Hematopoietic multipotent progenitor cell treated with erythropoietin and hydrocortisone succinate and interleukin-3 and kit ligand, for 8 days (in vitro differentiated cells): ENCODE results near the gene LRG1.
"Not testable (repeated sequence)": the region's sequence is repeated elsewhere in the genome, so short reads cannot be mapped to it uniquely, and the experiment has no call there.

Experiments
- DNase-seq: peaks from one replicate; pipeline ENCODE4 v3.0.0-alpha.2; 2015

LRG1 gene

GRCh38 chr19:4550018-4550417 lies 10.2 kb upstream of the LRG1 start:
- DNase-seq, result no peak

- DNase-seq, result no peak
Observed at GRCh38 chr19:4548238-4548584, 8.4 kb upstream of the LRG1 start.

GRCh38 chr19:4547303-4548237 lies 7.7 kb upstream of the LRG1 start:
- DNase-seq, result peak; percentile 56

GRCh38 chr19:4543842-4544647 lies 4.2 kb upstream of the LRG1 start:
- DNase-seq, result no peak

GRCh38 chr19:4542896-4543841 lies 3.3 kb upstream of the LRG1 start:
- no peak for DNase-seq

- not testable (repeated sequence) for DNase-seq
Observed at GRCh38 chr19:4541806-4542145, 1.9 kb upstream of the LRG1 start.

- DNase-seq, result peak; percentile 8
Observed at GRCh38 chr19:4541114-4541805, 1.4 kb upstream of the LRG1 start.

- DNase-seq, result no peak
Observed at GRCh38 chr19:4539169-4539692, 605 bp downstream of the LRG1 start.

GRCh38 chr19:4538601-4538954 lies 1.3 kb downstream of the LRG1 start:
- no peak for DNase-seq

- DNase-seq, result no peak
Observed at GRCh38 chr19:4537953-4538600, 1.8 kb downstream of the LRG1 start.

GRCh38 chr19:4536798-4537197 lies 3.0 kb downstream of the LRG1 start:
- no peak for DNase-seq

- DNase-seq, result peak; percentile 85
Observed at GRCh38 chr19:4534836-4535658, 4.8 kb downstream of the LRG1 start, which contains the start of gene PLIN5. TSS of gene PLIN5 (minus strand) at chr19:4535224. CDS start at chr19:4534074, 1,150 bp downstream.

GRCh38 chr19:4533835-4534424 lies 5.9 kb downstream of the LRG1 start:
- DNase-seq, result no peak

- no peak for DNase-seq
Observed at GRCh38 chr19:4533334-4533733, 6.5 kb downstream of the LRG1 start.

GRCh38 chr19:4531562-4532165 lies 8.2 kb downstream of the LRG1 start:
- no peak for DNase-seq

GRCh38 chr19:4529924-4530522 lies 9.8 kb downstream of the LRG1 start:
- no peak for DNase-seq

- DNase-seq, result no peak
Observed at GRCh38 chr19:4528843-4529242, 11.0 kb downstream of the LRG1 start.

- not testable (repeated sequence) for DNase-seq
Observed at GRCh38 chr19:4527377-4527776, 12.5 kb downstream of the LRG1 start.

GRCh38 chr19:4525563-4526002 lies 14.3 kb downstream of the LRG1 start:
- DNase-seq, result no peak
